SU-DHL-6 (cell line): ENCODE measurements around the gene TMED9.

Experiments
- EZH2phosphoT487 ChIP-seq: fragments of 200-600 bp; sonication (generic), shearing (Covaris generic); conservative IDR thresholded peaks from 2 replicates; pipeline ENCODE4 v1.6.1; 2018; ENCODE audit warnings: mild to moderate bottlenecking, antibody characterized with exemption, low read length, moderate library complexity, mixed read lengths
- TF ChIP-seq, protein P1 (sequence below): fragments of 200-600 bp; sonication (generic); IDR thresholded peaks from one replicate; pipeline ENCODE4 v1.5.1; 2017; ENCODE audit warnings: antibody characterized with exemption, mild to moderate bottlenecking, low read length, moderate library complexity; ENCODE audit not compliant: insufficient read depth, poor library complexity, severe bottlenecking

DNA sequence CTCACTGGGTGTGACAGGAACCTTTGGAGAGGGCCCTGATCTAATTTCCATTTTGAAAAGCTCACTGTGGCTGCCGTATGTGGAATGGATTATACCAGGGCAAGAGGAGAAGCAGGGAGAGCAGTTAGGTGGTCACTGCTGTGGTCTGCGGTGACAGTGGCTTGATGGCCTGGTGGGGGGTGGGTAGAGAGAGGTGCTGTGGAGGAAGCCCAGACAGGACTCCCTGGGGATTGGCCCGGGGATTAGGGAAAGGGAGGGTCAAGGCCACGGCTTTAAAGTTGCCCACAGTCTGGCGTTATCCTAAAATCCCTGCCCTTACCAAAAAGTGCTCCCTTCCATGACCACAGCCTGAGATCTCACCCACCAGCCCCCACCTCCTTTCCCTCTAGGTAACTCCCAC, 12.7 kb downstream of the TMED9 start:
- TF ChIP-seq, protein P1, sequence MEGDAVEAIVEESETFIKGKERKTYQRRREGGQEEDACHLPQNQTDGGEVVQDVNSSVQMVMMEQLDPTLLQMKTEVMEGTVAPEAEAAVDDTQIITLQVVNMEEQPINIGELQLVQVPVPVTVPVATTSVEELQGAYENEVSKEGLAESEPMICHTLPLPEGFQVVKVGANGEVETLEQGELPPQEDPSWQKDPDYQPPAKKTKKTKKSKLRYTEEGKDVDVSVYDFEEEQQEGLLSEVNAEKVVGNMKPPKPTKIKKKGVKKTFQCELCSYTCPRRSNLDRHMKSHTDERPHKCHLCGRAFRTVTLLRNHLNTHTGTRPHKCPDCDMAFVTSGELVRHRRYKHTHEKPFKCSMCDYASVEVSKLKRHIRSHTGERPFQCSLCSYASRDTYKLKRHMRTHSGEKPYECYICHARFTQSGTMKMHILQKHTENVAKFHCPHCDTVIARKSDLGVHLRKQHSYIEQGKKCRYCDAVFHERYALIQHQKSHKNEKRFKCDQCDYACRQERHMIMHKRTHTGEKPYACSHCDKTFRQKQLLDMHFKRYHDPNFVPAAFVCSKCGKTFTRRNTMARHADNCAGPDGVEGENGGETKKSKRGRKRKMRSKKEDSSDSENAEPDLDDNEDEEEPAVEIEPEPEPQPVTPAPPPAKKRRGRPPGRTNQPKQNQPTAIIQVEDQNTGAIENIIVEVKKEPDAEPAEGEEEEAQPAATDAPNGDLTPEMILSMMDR: no peak
- no peak for TF ChIP-seq EZH2phosphoT487
